Activated CD4-positive, alpha-beta T cell treated with anti-CD3 and anti-CD28 coated beads, Interleukin-2, amount 50 U/mL, for 16 hours (primary cell): ENCODE measurements around the gene ZEB2.

Experiments used
- DNase-seq: peaks from one replicate; pipeline ENCODE4 v3.0.0-alpha.2; 2020

The ZEB2 gene

DNA sequence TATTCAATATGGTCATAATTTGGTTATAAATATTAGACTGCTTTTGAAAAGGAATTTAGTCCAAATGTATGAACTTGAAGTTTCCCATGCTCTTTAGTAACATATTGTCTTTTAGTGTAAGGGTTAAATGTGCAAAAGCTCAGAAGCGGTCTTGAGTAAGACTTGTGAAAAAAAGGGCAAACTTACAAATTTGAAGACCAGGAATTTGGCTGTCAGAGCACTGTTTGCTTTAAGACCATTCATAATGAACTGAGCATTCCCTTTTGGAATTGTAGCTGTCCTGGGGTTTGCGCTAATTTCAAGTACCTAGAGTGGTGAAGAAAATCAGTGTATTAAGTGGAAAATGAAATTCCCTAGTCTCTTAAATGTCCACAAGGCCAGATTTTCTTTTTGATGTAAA lies 6.9 kb upstream of the ZEB2 start:
- no peak for DNase-seq

DNA sequence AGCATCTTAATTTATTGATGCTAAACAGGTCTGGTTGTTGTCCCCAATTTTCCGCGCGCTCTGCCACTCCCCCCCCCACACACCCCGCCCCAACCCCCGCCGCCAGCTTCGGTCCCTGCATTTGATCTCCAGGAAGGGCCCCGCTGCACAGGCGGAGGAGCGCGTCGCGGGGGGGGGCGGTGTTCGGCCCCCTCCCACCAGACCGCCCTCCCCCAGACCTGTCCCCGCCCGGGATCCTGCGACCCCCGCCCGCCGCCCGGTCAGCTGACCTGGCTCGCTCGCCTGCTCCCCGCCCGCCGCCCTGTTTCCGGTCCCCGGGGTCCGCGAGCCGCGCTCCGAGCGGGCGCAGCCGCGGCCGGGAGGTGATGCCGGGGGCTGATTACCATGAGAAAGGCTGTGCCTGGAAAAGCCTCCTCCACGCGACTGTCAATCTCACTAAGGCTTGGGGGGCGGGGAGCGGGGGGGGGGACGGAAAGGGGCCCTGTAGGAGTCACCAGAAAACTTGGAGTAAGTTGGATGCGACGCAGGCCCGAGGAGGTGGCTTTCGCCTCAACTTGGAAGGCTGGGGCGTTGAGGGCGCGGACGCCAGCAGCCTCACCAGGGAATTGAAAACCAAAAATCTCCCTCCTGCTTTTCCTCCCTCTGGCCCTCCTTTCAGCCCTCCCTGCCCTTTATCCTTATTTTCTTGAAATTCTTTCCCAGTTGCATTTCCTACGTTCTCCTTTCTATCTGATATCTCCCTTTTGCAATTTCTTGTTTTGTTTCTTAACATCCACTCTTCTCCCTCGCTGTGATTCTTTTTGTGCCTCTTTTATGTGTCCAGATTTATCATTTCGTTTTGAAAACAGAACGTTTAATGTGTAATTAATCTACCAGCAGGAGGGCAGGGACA lies 4.4 kb upstream of the ZEB2 start:
- DNase-seq, result no peak

- no peak for DNase-seq
Measured at GRCh38 chr2:144523596-144524117, 3.7 kb upstream of the ZEB2 start.

- DNase-seq, result no peak
Measured at GRCh38 chr2:144522897-144523595, 3.1 kb upstream of the ZEB2 start.

- DNase-seq, result no peak
Measured at GRCh38 chr2:144522176-144522896, 2.4 kb upstream of the ZEB2 start.

DNA sequence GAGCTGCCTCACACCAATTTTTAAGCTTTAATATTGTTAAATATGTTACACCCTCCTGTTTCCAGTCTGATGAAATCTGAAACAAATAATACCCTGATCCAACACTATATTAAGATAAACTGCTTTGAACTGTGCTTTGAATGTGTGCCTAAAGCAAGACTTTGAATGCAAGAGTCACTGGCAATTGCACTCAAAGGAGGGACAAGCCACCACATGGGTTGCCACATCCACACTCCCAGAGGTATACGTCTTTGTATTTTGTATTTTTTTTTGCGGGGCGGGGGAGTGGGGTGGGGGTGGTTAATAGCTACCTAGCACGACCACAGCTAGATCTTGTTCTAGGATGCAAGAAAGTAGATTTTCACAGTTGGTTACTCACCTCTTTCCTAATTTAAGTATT lies 1.8 kb upstream of the ZEB2 start:
- no peak for DNase-seq

GRCh38 chr2:144520756-144521487 lies 1.0 kb upstream of the ZEB2 start:
- no peak for DNase-seq

GRCh38 chr2:144519597-144519933 lies 354 bp downstream of the ZEB2 start:
- DNase-seq, result no peak

- DNase-seq, result no peak
Measured at GRCh38 chr2:144518748-144519596, 947 bp downstream of the ZEB2 start.

- no peak for DNase-seq
Measured at GRCh38 chr2:144517866-144518747, 1.8 kb downstream of the ZEB2 start.

DNA sequence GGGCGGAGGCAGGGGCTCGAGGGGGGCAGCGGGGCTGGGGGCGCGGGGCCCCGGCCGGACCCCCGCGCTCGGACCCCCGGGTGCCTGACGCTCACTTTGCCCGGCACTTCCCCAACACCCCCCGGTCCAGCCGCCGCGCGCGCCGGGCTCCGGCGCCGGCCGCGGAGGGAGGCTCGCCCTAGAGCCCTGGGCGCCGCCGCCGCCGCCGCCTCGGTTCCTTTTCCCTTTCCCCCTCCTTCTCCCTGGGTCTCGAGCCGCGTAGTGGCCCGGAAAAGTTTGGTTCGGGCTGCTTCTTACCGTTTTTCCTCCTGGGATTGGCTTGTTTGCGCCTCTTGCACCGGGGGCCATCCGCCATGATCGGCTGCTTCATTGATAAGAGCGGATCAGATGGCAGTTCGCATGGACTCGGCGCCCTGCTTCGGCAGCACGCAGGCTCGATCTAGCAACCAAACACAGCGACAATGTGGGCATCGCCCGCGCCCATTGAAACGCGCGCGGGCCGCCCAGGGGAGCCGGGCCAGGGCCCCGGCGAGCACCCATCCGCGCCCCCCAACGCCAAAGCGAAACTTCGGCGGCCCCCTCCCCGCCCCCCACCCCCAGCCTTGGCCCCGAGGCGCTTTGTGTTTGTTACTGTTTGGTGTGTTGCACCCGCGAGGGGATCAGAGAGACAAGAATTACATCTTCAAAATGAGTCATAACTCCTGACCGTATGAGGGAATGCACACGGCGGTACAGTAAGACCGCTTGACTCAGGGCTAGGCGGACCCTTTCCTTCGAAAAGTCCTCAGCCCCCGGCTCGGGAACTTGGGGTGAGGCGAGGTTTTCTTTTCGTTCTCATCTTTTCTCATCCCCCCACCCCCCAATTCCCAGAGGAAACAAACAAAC lies 2.7 kb downstream of the ZEB2 start:
- DNase-seq, result peak; percentile 82

- DNase-seq, result no peak
Measured at GRCh38 chr2:144516411-144516980, 3.4 kb downstream of the ZEB2 start.

DNA sequence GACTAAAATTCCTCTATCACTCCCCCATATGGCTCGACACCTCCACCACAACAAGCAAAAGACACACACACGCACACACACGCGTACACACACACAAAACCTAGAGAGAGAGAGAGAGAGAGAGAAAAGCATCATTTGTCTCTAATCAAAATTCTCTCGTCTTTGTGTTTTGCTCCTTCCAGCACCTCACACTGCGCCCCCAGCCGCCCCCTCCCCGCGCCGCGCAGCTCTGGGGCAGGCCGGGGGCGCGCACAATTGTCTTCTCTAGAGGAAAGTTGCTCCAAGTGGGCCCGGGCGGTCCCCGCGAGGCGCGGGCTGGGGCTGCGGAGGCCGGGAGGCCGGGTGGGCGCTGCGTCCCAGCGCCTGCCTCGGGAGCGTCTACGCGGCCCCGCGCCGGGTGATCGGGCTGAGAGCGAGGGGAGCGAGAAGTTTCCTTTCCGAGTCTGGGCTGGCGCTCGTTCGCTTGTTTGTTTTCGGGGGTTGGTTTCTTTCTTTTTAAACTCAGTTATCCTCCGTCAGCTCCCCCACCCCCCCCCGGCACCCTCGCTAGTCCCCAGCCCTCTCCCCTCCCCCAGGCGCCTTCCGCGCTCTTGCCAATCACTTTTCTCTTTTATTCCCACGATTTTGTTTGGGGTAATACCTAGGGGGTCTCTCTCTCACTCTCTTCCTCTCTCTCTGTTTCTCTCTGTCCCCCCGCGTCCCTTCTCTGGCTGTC lies 4.1 kb downstream of the ZEB2 start:
- peak; percentile 49 for DNase-seq

- no peak for DNase-seq
Measured at GRCh38 chr2:144515099-144515695, 4.7 kb downstream of the ZEB2 start.

- DNase-seq, result no peak
Measured at GRCh38 chr2:144514616-144515091, 5.3 kb downstream of the ZEB2 start.

GRCh38 chr2:144513388-144514101 lies 6.4 kb downstream of the ZEB2 start:
- no peak for DNase-seq

GRCh38 chr2:144512891-144513351 lies 7.0 kb downstream of the ZEB2 start:
- no peak for DNase-seq
